H9 (cell line): Measurements from ENCODE around the gene SLC51B. TPM values are rescaled to one million over a fixed set of nuclear protein-coding genes. Genes with fewer than 3 reads are reported as not detected.

Source experiments
- DNase-seq: peaks from one replicate; pipeline ENCODE4 v3.0.0-alpha.2; 2017
- H2AFZ ChIP-seq: one replicate; pipeline ENCODE4 v1.6.1; 2013; ENCODE audit warnings: mild to moderate bottlenecking, low read length, control low read depth, moderate library complexity
- H2AK5ac ChIP-seq: 2 replicates; pipeline ENCODE4 v1.6.1; 2013; ENCODE audit warnings: low read length, control low read depth, mixed read lengths; ENCODE audit not compliant: insufficient read length
- H2BK120ac ChIP-seq: one replicate; pipeline ENCODE4 v1.6.1; 2013; ENCODE audit warnings: low read depth, mild to moderate bottlenecking, low read length, control low read depth, inconsistent platforms; ENCODE audit not compliant: poor library complexity, severe bottlenecking
- H2BK12ac ChIP-seq: 2 replicates; pipeline ENCODE4 v1.6.1; 2013; ENCODE audit warnings: low read length, control low read depth, mixed read lengths, low read depth; ENCODE audit not compliant: insufficient read length
- H2BK15ac ChIP-seq: 2 replicates; pipeline ENCODE4 v1.6.1; 2013; ENCODE audit warnings: low read depth, low read length, control low read depth
- H2BK20ac ChIP-seq: one replicate; pipeline ENCODE4 v1.6.1; 2013; ENCODE audit warnings: low read depth, mild to moderate bottlenecking, low read length, control low read depth, inconsistent platforms; ENCODE audit not compliant: poor library complexity, severe bottlenecking
- H2BK5ac ChIP-seq: 2 replicates; pipeline ENCODE4 v1.6.1; 2013; ENCODE audit warnings: low read length, control low read depth, mixed read lengths; ENCODE audit not compliant: insufficient read length
- H3K14ac ChIP-seq: 2 replicates; pipeline ENCODE4 v1.6.1; 2013; ENCODE audit warnings: low read length, control low read depth; ENCODE audit not compliant: insufficient read depth
- H3K18ac ChIP-seq: 2 replicates; pipeline ENCODE4 v1.6.1; 2013; ENCODE audit warnings: low read depth, mild to moderate bottlenecking, mixed read lengths, low read length, control low read depth; ENCODE audit not compliant: insufficient read length
- H3K23ac ChIP-seq: 2 replicates; pipeline ENCODE4 v1.6.1; 2013; ENCODE audit warnings: low read length, control low read depth, mixed read lengths, low read depth; ENCODE audit not compliant: insufficient read length
- H3K23me2 ChIP-seq: 2 replicates; pipeline ENCODE4 v1.6.1; 2013; ENCODE audit warnings: low read depth, mild to moderate bottlenecking, mixed read lengths, low read length, control low read depth; ENCODE audit not compliant: insufficient read length, poor library complexity, severe bottlenecking
- H3K27ac ChIP-seq: 2 replicates; pipeline ENCODE4 v1.5.1; 2013; ENCODE audit warnings: low read length, control low read depth, mixed read lengths, low read depth; ENCODE audit not compliant: insufficient read length
- H3K27me3 ChIP-seq: 2 replicates; pipeline ENCODE4 v1.6.1; 2013; ENCODE audit warnings: low read length, control low read depth, inconsistent platforms; ENCODE audit not compliant: insufficient read depth
- H3K4ac ChIP-seq: 2 replicates; pipeline ENCODE4 v1.6.1; 2013; ENCODE audit warnings: low read depth, mild to moderate bottlenecking, control low read depth, inconsistent platforms, low read length, moderate library complexity
- H3K4me1 ChIP-seq: 2 replicates; pipeline ENCODE4 v1.6.1; 2013; ENCODE audit warnings: low read length, control low read depth, inconsistent platforms; ENCODE audit not compliant: insufficient read depth
- H3K4me2 ChIP-seq: 2 replicates; pipeline ENCODE4 v1.6.1; 2013; ENCODE audit warnings: low read length, control low read depth, mixed read lengths; ENCODE audit not compliant: insufficient read length, insufficient read depth
- H3K56ac ChIP-seq: 2 replicates; pipeline ENCODE4 v1.6.1; 2013; ENCODE audit warnings: low read depth, mild to moderate bottlenecking, mixed read lengths, low read length, control low read depth; ENCODE audit not compliant: insufficient read length
- H3K79me1 ChIP-seq: 2 replicates; pipeline ENCODE4 v1.6.1; 2013; ENCODE audit warnings: low read depth, mild to moderate bottlenecking, moderate library complexity, low read length, control low read depth, inconsistent platforms; ENCODE audit not compliant: insufficient read depth, poor library complexity, severe bottlenecking
- H3K79me2 ChIP-seq: 2 replicates; pipeline ENCODE4 v1.6.1; 2013; ENCODE audit warnings: low read length, control low read depth, inconsistent platforms; ENCODE audit not compliant: insufficient read depth
- H3K9ac ChIP-seq: 2 replicates; pipeline ENCODE4 v1.6.1; 2013; ENCODE audit warnings: low read length, control low read depth, mixed read lengths; ENCODE audit not compliant: insufficient read length; ENCODE audit errors: extremely low read depth
- H3K9me3 ChIP-seq: one replicate; pipeline ENCODE4 v1.6.1; 2013; ENCODE audit warnings: low read depth, low read length, inconsistent platforms; ENCODE audit not compliant: control insufficient read depth
- H3T11ph ChIP-seq: one replicate; pipeline ENCODE4 v1.6.1; 2013; ENCODE audit warnings: mild to moderate bottlenecking, low read length, control low read depth, inconsistent platforms
- H4K20me1 ChIP-seq: one replicate; pipeline ENCODE4 v1.6.1; 2013; ENCODE audit not compliant: control insufficient read depth, insufficient read length, insufficient read depth
- H4K5ac ChIP-seq: 2 replicates; pipeline ENCODE4 v1.6.1; 2013; ENCODE audit warnings: low read depth, mild to moderate bottlenecking, mixed read lengths, low read length, control low read depth; ENCODE audit not compliant: insufficient read length
- H4K8ac ChIP-seq: replicated peaks from 2 replicates; pipeline ENCODE4 v1.6.1; 2013; ENCODE audit warnings: low read length, control low read depth, mixed read lengths, low read depth; ENCODE audit not compliant: insufficient read length
- H4K91ac ChIP-seq: 2 replicates; pipeline ENCODE4 v1.6.1; 2013; ENCODE audit warnings: low read depth, mild to moderate bottlenecking, moderate library complexity, mixed read lengths, low read length, control low read depth; ENCODE audit not compliant: insufficient read length
- H3K27ac Mint-ChIP-seq, 3 experiments: 2 replicates in 2 of 3; 3 replicates in 1 of 3; pipeline ENCODE4 v1.8.0; 2020 to 2021; ENCODE audit warnings: mixed read lengths in 3 of 3, mild to moderate bottlenecking in 1 of 3, moderate library complexity in 1 of 3
- H3K27me3 Mint-ChIP-seq: 2 replicates; pipeline ENCODE4 v1.8.0; 2021; ENCODE audit warnings: low read depth, mild to moderate bottlenecking, moderate library complexity, mixed read lengths
- H3K36me3 Mint-ChIP-seq, 3 experiments: 2 replicates in 2 of 3; 3 replicates in 1 of 3; pipeline ENCODE4 v1.8.0; 2020 to 2021; ENCODE audit warnings: low read depth in 3 of 3, mixed read lengths in 3 of 3; ENCODE audit not compliant: insufficient read depth in 1 of 3
- H3K4me1 Mint-ChIP-seq, 2 experiments: 2 replicates each; pipeline ENCODE4 v1.8.0; 2020; ENCODE audit warnings: mixed read lengths in 2 of 2
- H3K4me3 Mint-ChIP-seq, 2 experiments: 2 replicates in 1 of 2; 3 replicates in 1 of 2; pipeline ENCODE4 v1.8.0; 2020 to 2021; ENCODE audit warnings: mild to moderate bottlenecking in 2 of 2, mixed read lengths in 2 of 2, moderate library complexity in 1 of 2
- H3K9me3 Mint-ChIP-seq, 2 experiments: 2 replicates in 1 of 2; 3 replicates in 1 of 2; pipeline ENCODE4 v1.8.0; 2020; ENCODE audit warnings: mild to moderate bottlenecking in 2 of 2, mixed read lengths in 2 of 2, moderate library complexity in 1 of 2
- CTCF ChIP-seq: fragments of 200-600 bp; sonication (generic); conservative IDR thresholded peaks from 3 replicates; pipeline ENCODE4 v1.8.0; 2021; ENCODE audit warnings: antibody characterized with exemption, mild to moderate bottlenecking
- WGBS: extraction: QIAGEN DNeasy Blood & Tissue Kit; methylation state at CpG from one replicate; pipeline ENCODE4 v1.1.7; 2013; ENCODE audit warnings: missing lambda C conversion rate, low lambda C conversion rate, mixed read lengths; ENCODE audit not compliant: insufficient read length; ENCODE audit errors: extremely low coverage; 5-methylcytosine and 5-hydroxymethylcytosine counted together
- total RNA-seq: library from RNA; stranded (reverse); gene quantifications from 2 replicates; pipeline ENCODE4 v1.2.1, GENCODE V29; 2021

The SLC51B gene
- total RNA-seq, 1 experiment from 2014 or later: not detected

GRCh38 chr15:65059369-65059750 lies 14.2 kb downstream of the SLC51B start:
- Histone ChIP-seq H3K79me2 (no peaks in the 10 kb centered on the region), H2AK5ac (no peak overlapping the region), H2BK20ac (no peak overlapping the region), H3K27ac (no peak overlapping the region), H3T11ph (no peak overlapping the region), H3K27me3 (no peaks in the 10 kb centered on the region), H4K20me1 (no peaks in the 10 kb centered on the region), H3K4me1 (no peaks in the 10 kb centered on the region), H2BK12ac (no peak overlapping the region), H3K4me2 (no peak overlapping the region), H4K5ac (no peak overlapping the region), H3K9me3 (no peaks in the 10 kb centered on the region), H3K18ac (no peak overlapping the region), H2BK5ac (no peak overlapping the region), H4K8ac (no peak overlapping the region), H3K23ac (no peak overlapping the region), H3K14ac (no peak overlapping the region), H3K56ac (no peak overlapping the region), H2AFZ (no peak overlapping the region), H3K79me1 (no peaks in the 10 kb centered on the region), H2BK15ac (no peak overlapping the region), H3K23me2 (no peaks in the 10 kb centered on the region), H3K9ac (no peak overlapping the region), H2BK120ac (no peak overlapping the region), H4K91ac (no peak overlapping the region), H3K4ac (no peak overlapping the region)
- no peak overlapping the region for H3K27ac Mint-ChIP-seq
- no peaks in the 10 kb centered on the region for H3K9me3 Mint-ChIP-seq
- TF ChIP-seq CTCF: no peak
- no peak overlapping the region for H3K4me3 Mint-ChIP-seq
- H3K27me3 Mint-ChIP-seq: no peaks in the 10 kb centered on the region
- H3K4me1 Mint-ChIP-seq: no peaks in the 10 kb centered on the region
- no CpG with 5 or more reads among the region's 3 CpGs for WGBS
- DNase-seq: no peak
- peaks cover 0 to 7% (median 6%) of the 10 kb centered on the region in 3 experiments; a peak in 3 of 7 replicates for H3K36me3 Mint-ChIP-seq
